HG03064 (cell line): ENCODE results near the gene MTF2.
"Not testable (repeated sequence)": the region's sequence is repeated elsewhere in the genome, so short reads cannot be mapped to it uniquely, and the experiment has no call there.

Experiments used
- ATAC-seq: cut with Tn5 transposase; IDR thresholded peaks from one replicate; pipeline ENCODE4 v1.9.1; 2021; ENCODE audit warnings: low read depth; ENCODE audit not compliant: unreplicated experiment

Gene MTF2

GRCh38 chr1:93137604-93138292 is 58.7 kb downstream of the MTF2 start:
- no peak for ATAC-seq

GRCh38 chr1:93140106-93140505 is 61.0 kb downstream of the MTF2 start:
- ATAC-seq = no peak

- no peak for ATAC-seq
Measured at GRCh38 chr1:93142161-93142560, 63.1 kb downstream of the MTF2 start.

- ATAC-seq = no peak
Measured at GRCh38 chr1:93143136-93143535, 64.1 kb downstream of the MTF2 start.

- no peak for ATAC-seq
Measured at GRCh38 chr1:93143769-93144168, 64.7 kb downstream of the MTF2 start.

GRCh38 chr1:93148001-93148400 is 68.9 kb downstream of the MTF2 start:
- no peak for ATAC-seq

GRCh38 chr1:93150729-93151128 is 71.6 kb downstream of the MTF2 start:
- ATAC-seq = no peak

GRCh38 chr1:93151474-93151873 is 72.4 kb downstream of the MTF2 start:
- ATAC-seq = no peak

GRCh38 chr1:93152835-93153234 is 73.8 kb downstream of the MTF2 start:
- no peak for ATAC-seq

GRCh38 chr1:93154898-93155297 is 75.8 kb downstream of the MTF2 start:
- ATAC-seq = no peak

GRCh38 chr1:93155335-93155734 is 76.3 kb downstream of the MTF2 start:
- ATAC-seq = no peak

GRCh38 chr1:93159337-93159736 is 80.3 kb downstream of the MTF2 start:
- ATAC-seq = no peak

GRCh38 chr1:93163314-93163713 is 84.2 kb downstream of the MTF2 start:
- not testable (repeated sequence) for ATAC-seq

GRCh38 chr1:93164816-93165215 is 85.7 kb downstream of the MTF2 start:
- ATAC-seq = no peak

GRCh38 chr1:93165895-93166294 is 86.8 kb downstream of the MTF2 start:
- ATAC-seq = not testable (repeated sequence)

- no peak for ATAC-seq
Measured at GRCh38 chr1:93167006-93167405, 87.9 kb downstream of the MTF2 start.

GRCh38 chr1:93170141-93170678 is 91.1 kb downstream of the MTF2 start:
- ATAC-seq = not testable (repeated sequence)

- no peak for ATAC-seq
Measured at GRCh38 chr1:93171549-93172034, 92.5 kb downstream of the MTF2 start.

GRCh38 chr1:93172778-93173177 is 93.7 kb downstream of the MTF2 start:
- no peak for ATAC-seq

GRCh38 chr1:93174638-93175037 is 95.6 kb downstream of the MTF2 start:
- not testable (repeated sequence) for ATAC-seq

GRCh38 chr1:93177991-93178390 is 98.9 kb downstream of the MTF2 start:
- ATAC-seq = no peak

- ATAC-seq = no peak
Measured at GRCh38 chr1:93178418-93178817, 99.3 kb downstream of the MTF2 start.
